Heart left ventricle (tissue), 13 donors: ENCODE measurements around the gene FUOM.

Experiments used
- POLR2A ChIP-seq, 2 donors: fragments of 450-650 bp; IDR thresholded peaks; one replicate each; pipeline ENCODE4 v1.6.1; 2017; ENCODE audit warnings: antibody characterized with exemption in 2 of 2, mild to moderate bottlenecking in 2 of 2, moderate library complexity in 2 of 2
- TF ChIP-seq, protein P1 (sequence below), 12 donors: fragments of 200-600 bp; sonication (generic) in 4 of 12; IDR thresholded peaks; one replicate each; pipeline versions ENCODE4 v1.5.0 to v1.8.0; 2018 to 2022; ENCODE audit warnings: antibody characterized with exemption in 12 of 12, mild to moderate bottlenecking in 5 of 12
- donor health status: ischemic (EF 13 %, LVEDD 7.1; RV severe dilation, severe dysfunction).
- donor health status: DM: no; HTN: yes; CAD: no.
- donor health status: DM: no; HTN: no; CAD: no.
- donor health status: ischemic (EF 25% LVEDD 6.9; RV normal size, moderate dysfunction).
- donor health status: ischemic (EF 25% LVEDD 5.7; RV mildly dilated, moderate dysfunction).
- donor health status: ischemic (EF 35%, LVEDD 5.7; RV mildly dilated, moderate dysfunction).
- donor health status: nonischemic (EF 11% LVEDD 7.7; RV severe dilation, severe dysfunction).
- donor health status: DM: yes; HTN: yes; CAD: no.
- donor health status: PGD.
- donor health status: ischemic (EF 29% LVEDD 5.4; RV normal size, mild dysfunction).
- donor health status: nonischemic (EF 23%, LVEDD 6.1; RV moderate dilation, normal function).

DNA sequence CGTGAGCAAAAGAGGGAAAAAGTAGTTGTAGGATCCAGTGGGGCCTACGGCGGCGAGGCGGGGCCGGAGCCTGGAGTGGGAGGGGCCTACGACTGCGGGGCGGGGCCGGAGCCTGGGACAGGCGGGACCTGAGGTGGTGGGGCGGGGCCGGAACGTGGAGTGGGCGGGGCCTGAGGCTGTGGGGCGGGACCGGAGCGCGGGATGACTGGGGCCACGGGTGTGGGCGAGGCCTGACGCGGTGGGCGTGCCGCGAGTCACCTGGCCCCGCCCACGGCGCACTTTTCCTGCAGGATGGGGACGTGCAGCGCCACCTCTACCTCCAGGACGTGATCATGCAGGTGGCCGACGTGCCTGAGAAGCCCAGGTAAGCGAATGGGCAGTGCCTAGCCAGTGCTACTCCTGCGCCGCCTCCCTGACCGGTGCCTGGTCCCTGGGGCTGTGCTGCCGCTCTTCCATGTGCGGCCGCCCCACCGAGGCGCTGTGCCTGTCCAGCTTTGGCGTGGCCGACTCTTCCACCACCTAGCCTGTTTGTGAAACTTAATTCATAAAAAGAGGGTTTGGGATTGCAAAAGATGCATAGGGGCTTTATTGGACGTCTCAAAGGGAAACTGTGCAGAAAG is 48.6 kb downstream of the FUOM start:
- TF ChIP-seq, protein P1, sequence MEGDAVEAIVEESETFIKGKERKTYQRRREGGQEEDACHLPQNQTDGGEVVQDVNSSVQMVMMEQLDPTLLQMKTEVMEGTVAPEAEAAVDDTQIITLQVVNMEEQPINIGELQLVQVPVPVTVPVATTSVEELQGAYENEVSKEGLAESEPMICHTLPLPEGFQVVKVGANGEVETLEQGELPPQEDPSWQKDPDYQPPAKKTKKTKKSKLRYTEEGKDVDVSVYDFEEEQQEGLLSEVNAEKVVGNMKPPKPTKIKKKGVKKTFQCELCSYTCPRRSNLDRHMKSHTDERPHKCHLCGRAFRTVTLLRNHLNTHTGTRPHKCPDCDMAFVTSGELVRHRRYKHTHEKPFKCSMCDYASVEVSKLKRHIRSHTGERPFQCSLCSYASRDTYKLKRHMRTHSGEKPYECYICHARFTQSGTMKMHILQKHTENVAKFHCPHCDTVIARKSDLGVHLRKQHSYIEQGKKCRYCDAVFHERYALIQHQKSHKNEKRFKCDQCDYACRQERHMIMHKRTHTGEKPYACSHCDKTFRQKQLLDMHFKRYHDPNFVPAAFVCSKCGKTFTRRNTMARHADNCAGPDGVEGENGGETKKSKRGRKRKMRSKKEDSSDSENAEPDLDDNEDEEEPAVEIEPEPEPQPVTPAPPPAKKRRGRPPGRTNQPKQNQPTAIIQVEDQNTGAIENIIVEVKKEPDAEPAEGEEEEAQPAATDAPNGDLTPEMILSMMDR (IDR thresholded peaks at IDR 0.05) = no peak
- no peak for TF ChIP-seq POLR2A (IDR thresholded peaks at IDR 0.05)
